GM18520 (cell line): Measurements from ENCODE around the gene TSEN2.

Source experiments
- ATAC-seq: cut with Tn5 transposase; IDR thresholded peaks from one replicate; pipeline ENCODE4 v1.9.1; 2021; ENCODE audit not compliant: unreplicated experiment

TSEN2 gene

DNA sequence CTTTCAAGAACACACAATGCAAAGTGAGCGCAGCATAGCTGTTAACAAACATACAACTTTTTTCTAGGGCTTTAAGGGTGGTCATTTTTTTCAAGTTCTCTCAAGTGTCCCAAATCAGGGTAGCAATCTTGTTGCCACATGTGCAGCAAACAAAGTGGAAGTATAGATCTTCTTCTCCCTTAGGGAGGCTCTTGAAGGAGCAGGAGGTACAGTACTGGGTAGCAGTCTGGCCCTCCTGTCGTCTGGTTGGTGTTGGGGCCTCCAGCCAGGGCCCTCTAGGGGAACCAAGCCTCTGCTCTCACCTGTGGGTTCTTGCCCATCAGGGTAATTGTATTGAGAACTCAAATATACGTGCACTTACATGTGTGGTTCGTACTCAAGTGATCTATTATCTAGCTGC, 98.5 kb downstream of the TSEN2 start:
- no peak for ATAC-seq
